ENCODE measurements around the gene HECW1.
"Not testable (repeated sequence)": the region's sequence is repeated elsewhere in the genome, so short reads cannot be mapped to it uniquely, and the experiment has no call there.

DNA sequence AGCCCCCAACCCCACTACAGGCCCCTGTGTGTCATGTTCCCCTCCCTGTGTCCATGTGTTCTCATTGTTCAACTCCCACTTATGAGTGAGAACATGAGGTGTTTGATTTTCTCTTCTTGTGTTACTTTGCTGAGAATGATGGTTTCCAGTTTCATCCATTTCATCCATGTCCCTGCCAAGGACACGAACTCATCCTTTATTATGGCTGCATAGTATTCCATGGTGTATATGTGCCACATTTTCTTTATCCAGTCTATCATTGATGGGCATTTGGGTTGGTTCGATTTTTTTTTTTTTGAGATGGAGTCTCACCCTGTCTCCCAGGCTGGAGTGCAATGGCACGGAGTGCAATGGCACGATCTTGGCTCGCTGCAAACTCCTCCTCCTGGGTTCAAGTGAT is 373.6 kb downstream of the HECW1 start:
- TF ChIP-seq, protein P1, sequence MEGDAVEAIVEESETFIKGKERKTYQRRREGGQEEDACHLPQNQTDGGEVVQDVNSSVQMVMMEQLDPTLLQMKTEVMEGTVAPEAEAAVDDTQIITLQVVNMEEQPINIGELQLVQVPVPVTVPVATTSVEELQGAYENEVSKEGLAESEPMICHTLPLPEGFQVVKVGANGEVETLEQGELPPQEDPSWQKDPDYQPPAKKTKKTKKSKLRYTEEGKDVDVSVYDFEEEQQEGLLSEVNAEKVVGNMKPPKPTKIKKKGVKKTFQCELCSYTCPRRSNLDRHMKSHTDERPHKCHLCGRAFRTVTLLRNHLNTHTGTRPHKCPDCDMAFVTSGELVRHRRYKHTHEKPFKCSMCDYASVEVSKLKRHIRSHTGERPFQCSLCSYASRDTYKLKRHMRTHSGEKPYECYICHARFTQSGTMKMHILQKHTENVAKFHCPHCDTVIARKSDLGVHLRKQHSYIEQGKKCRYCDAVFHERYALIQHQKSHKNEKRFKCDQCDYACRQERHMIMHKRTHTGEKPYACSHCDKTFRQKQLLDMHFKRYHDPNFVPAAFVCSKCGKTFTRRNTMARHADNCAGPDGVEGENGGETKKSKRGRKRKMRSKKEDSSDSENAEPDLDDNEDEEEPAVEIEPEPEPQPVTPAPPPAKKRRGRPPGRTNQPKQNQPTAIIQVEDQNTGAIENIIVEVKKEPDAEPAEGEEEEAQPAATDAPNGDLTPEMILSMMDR (optimal IDR thresholded peaks at IDR 0.05 in 1 of 3, IDR thresholded peaks at IDR 0.05 in 1 of 3, conservative IDR thresholded peaks at IDR 0.05 in 1 of 3; ENCODE audit: extremely low read depth in 1 of 3, insufficient read depth in 2 of 3, low read length in 3 of 3), result not testable (repeated sequence)
- not testable (repeated sequence) for TF ChIP-seq EZH2 (IDR thresholded peaks at IDR 0.05; ENCODE audit: low read length)

All from keratinocyte (primary cell).